ENCODE results near the gene MGME1. TPM values are rescaled to one million over a fixed set of nuclear protein-coding genes. Genes with fewer than 3 reads are reported as not detected.

The MGME1 gene
- total RNA-seq, 5 donors from 2014 or later (not counting 1 experiment from before 2014, with no cell fraction given) = 7.3 to 15.0 (median 12.8) TPM

GRCh38 chr20:17966432-17967310, 2.1 kb upstream of the MGME1 start:
- H3K9me3 Mint-ChIP-seq = no peaks in the 10 kb centered on the region
- no peaks in the 10 kb centered on the region for H3K27me3 Mint-ChIP-seq
- ChIA-PET POLR2A (interaction anchor here (0.6 to 1.1 kb wide), 9 partner anchors 8 to 500 kb away, joined by 3 to 17 read pairs (median 6); partner anchors contain the start of genes DSTN (in 1 of the 2) and DZANK1 (in 1 of the 2)), CTCF (interaction anchor here (0.5 to 1.5 kb wide), 28 partner anchors 8 to 616 kb away, joined by 3 to 15 read pairs (median 4); partner anchors contain the start of genes DSTN (in 1 of the 2), RRBP1 (in 1 of the 2) and ZNF133 (in 1 of the 2))
- peak overlapping the region; percentile 76 to 82 for H3K27ac Mint-ChIP-seq
- no peaks in the 10 kb centered on the region for H3K36me3 ChIP-seq (ENCODE audit: control insufficient read depth in 2 of 2, extremely low read depth in 1 of 2, insufficient read depth in 1 of 2, low read length in 1 of 2)
- H3K9me3 ChIP-seq = no peaks in the 10 kb centered on the region
- H3K27ac ChIP-seq (ENCODE audit: low read length) = peak overlapping the region; percentile 98
- no peaks in the 10 kb centered on the region for H3K27me3 ChIP-seq (replicated peaks in 1 of 2; ENCODE audit: control insufficient read depth in 2 of 2, extremely low read depth in 1 of 2, insufficient read depth in 2 of 2, low read length in 1 of 2)
- H3K4me1 Mint-ChIP-seq = peaks cover 78 to 87% (median 78%) of the 10 kb centered on the region in 3 donors
- H3K4me3 ChIP-seq (ENCODE audit: control insufficient read depth in 1 of 2, extremely low read depth in 1 of 2, low read length in 1 of 2) = peak overlapping the region; percentile 88 to 98
- H3K4me1 ChIP-seq (ENCODE audit: control insufficient read depth in 1 of 2, extremely low read depth in 1 of 2, insufficient read depth in 2 of 2, low read length in 2 of 2) = peaks cover 53 to 55% of the 10 kb centered on the region in 2 experiments
- peaks cover 7% of the 10 kb centered on the region for H3K36me3 Mint-ChIP-seq
- peak in 1 of 4 experiments; percentile 28 for ATAC-seq (replicated peaks in 1 of 4)
- peak in 2 of 35 experiments; percentile 8 to 65 for DNase-seq
- peak overlapping the region; percentile 91 to 96 (median 95) for H3K4me3 Mint-ChIP-seq
- WGBS (ENCODE audit: insufficient coverage) = 0% methylated on average over 2 of the region's 9 CpGs

GRCh38 chr20:17967521-17968365, 1.1 kb upstream of the MGME1 start:
- H3K9me3 ChIP-seq = no peaks in the 10 kb centered on the region
- peak in 4 of 35 experiments; percentile 3 to 42 (median 4) for DNase-seq
- H3K36me3 Mint-ChIP-seq = peaks cover 10% of the 10 kb centered on the region
- ATAC-seq (replicated peaks in 1 of 4) = no peak
- no peaks in the 10 kb centered on the region for H3K9me3 Mint-ChIP-seq
- H3K27ac ChIP-seq (ENCODE audit: low read length) = peak overlapping the region; percentile 98
- no peaks in the 10 kb centered on the region for H3K36me3 ChIP-seq (ENCODE audit: control insufficient read depth in 2 of 2, extremely low read depth in 1 of 2, insufficient read depth in 1 of 2, low read length in 1 of 2)
- ChIA-PET POLR2A (interaction anchor here in 1 of 2 donors (0.6 to 1.0 kb wide), 4 partner anchors 9 to 499 kb away, joined by 3 to 7 read pairs (median 4); partner anchors contain the start of genes DSTN and DZANK1), CTCF (interaction anchor here (0.5 to 1.5 kb wide), 18 partner anchors 9 to 540 kb away, joined by 3 to 15 read pairs (median 4); partner anchors contain the start of genes DSTN (in 1 of the 2), RRBP1 (in 1 of the 2) and SEC23B (in 1 of the 2))
- WGBS (ENCODE audit: insufficient coverage) = 0% methylated on average over 33 of the region's 41 CpGs
- peaks cover 48 to 61% of the 10 kb centered on the region in 2 experiments for H3K4me1 ChIP-seq (ENCODE audit: control insufficient read depth in 1 of 2, extremely low read depth in 1 of 2, insufficient read depth in 2 of 2, low read length in 2 of 2)
- peak overlapping the region; percentile 91 to 96 (median 95) for H3K4me3 Mint-ChIP-seq
- peaks cover 77 to 87% (median 79%) of the 10 kb centered on the region in 3 donors for H3K4me1 Mint-ChIP-seq
- no peaks in the 10 kb centered on the region for H3K27me3 Mint-ChIP-seq
- H3K27ac Mint-ChIP-seq = peak overlapping the region; percentile 76 to 82
- no peaks in the 10 kb centered on the region for H3K27me3 ChIP-seq (replicated peaks in 1 of 2; ENCODE audit: control insufficient read depth in 2 of 2, extremely low read depth in 1 of 2, insufficient read depth in 2 of 2, low read length in 1 of 2)
- H3K4me3 ChIP-seq (ENCODE audit: control insufficient read depth in 1 of 2, extremely low read depth in 1 of 2, low read length in 1 of 2) = peak overlapping the region; percentile 88 to 98

GRCh38 chr20:17969278-17969883, 563 bp downstream of the MGME1 start:
- peaks cover 77 to 84% (median 77%) of the 10 kb centered on the region in 3 donors for H3K4me1 Mint-ChIP-seq
- 0% methylated on average over 17 of the region's 28 CpGs for WGBS (ENCODE audit: insufficient coverage)
- H3K27ac Mint-ChIP-seq = peak overlapping the region; percentile 95 to 98
- H3K4me3 ChIP-seq (ENCODE audit: control insufficient read depth in 1 of 2, extremely low read depth in 1 of 2, low read length in 1 of 2) = peak overlapping the region; percentile 88 to 98
- ATAC-seq (replicated peaks in 1 of 4) (peak; percentile 3 to 11 (median 5)), DNase-seq (peak in 10 of 35 experiments; percentile 6 to 69 (median 11))
- H3K27ac ChIP-seq (ENCODE audit: low read length) = peak overlapping the region; percentile 98
- H3K4me1 ChIP-seq (ENCODE audit: control insufficient read depth in 1 of 2, extremely low read depth in 1 of 2, insufficient read depth in 2 of 2, low read length in 2 of 2) = peaks cover 47 to 57% of the 10 kb centered on the region in 2 experiments
- ChIA-PET CTCF (interaction anchor here in 1 of 2 donors (1.2 to 2.6 kb wide), 4 partner anchors 11 to 287 kb away, joined by 3 to 8 read pairs (median 6); partner anchors contain the start of gene RRBP1), POLR2A (no interaction called here)
- no peaks in the 10 kb centered on the region for H3K27me3 Mint-ChIP-seq
- no peaks in the 10 kb centered on the region for H3K9me3 ChIP-seq
- H3K27me3 ChIP-seq (replicated peaks in 1 of 2; ENCODE audit: control insufficient read depth in 2 of 2, extremely low read depth in 1 of 2, insufficient read depth in 2 of 2, low read length in 1 of 2) = no peaks in the 10 kb centered on the region
- peak overlapping the region; percentile 91 to 96 (median 95) for H3K4me3 Mint-ChIP-seq
- peaks cover 3% of the 10 kb centered on the region for H3K36me3 Mint-ChIP-seq
- no peaks in the 10 kb centered on the region for H3K36me3 ChIP-seq (ENCODE audit: control insufficient read depth in 2 of 2, extremely low read depth in 1 of 2, insufficient read depth in 1 of 2, low read length in 1 of 2)
- no peaks in the 10 kb centered on the region for H3K9me3 Mint-ChIP-seq

GRCh38 chr20:17969884-17970409, 1.1 kb downstream of the MGME1 start:
- Mint-ChIP-seq H3K27ac (peak overlapping the region; percentile 95 to 98), H3K4me1 (peaks cover 75 to 78% (median 75%) of the 10 kb centered on the region in 3 donors), H3K27me3 (no peaks in the 10 kb centered on the region), H3K9me3 (no peaks in the 10 kb centered on the region), H3K4me3 (peak overlapping the region; percentile 91 to 96 (median 95)), H3K36me3 (peaks cover 6% of the 10 kb centered on the region)
- POLR2A ChIA-PET = interaction anchor here (0.6 to 1.0 kb wide), 2 partner anchors 16 to 57 kb away, joined by 3 to 4 read pairs; no protein-coding TSS in a partner anchor
- Histone ChIP-seq H3K4me3 (ENCODE audit: control insufficient read depth in 1 of 2, extremely low read depth in 1 of 2, low read length in 1 of 2) (peak overlapping the region; percentile 88 to 98), H3K36me3 (ENCODE audit: control insufficient read depth in 2 of 2, extremely low read depth in 1 of 2, insufficient read depth in 1 of 2, low read length in 1 of 2) (no peaks in the 10 kb centered on the region), H3K27ac (ENCODE audit: low read length) (peak overlapping the region; percentile 98), H3K9me3 (no peaks in the 10 kb centered on the region), H3K4me1 (ENCODE audit: control insufficient read depth in 1 of 2, extremely low read depth in 1 of 2, insufficient read depth in 2 of 2, low read length in 2 of 2) (peaks cover 43 to 53% of the 10 kb centered on the region in 2 experiments), H3K27me3 (replicated peaks in 1 of 2; ENCODE audit: control insufficient read depth in 2 of 2, extremely low read depth in 1 of 2, insufficient read depth in 2 of 2, low read length in 1 of 2) (no peaks in the 10 kb centered on the region)
- DNase-seq = peak in 5 of 35 experiments; percentile 10 to 57 (median 19)
- no peak for ATAC-seq (replicated peaks in 1 of 4)
- CTCF ChIA-PET = interaction anchor here (0.5 to 2.6 kb wide), 6 partner anchors 11 to 288 kb away, joined by 3 to 8 read pairs (median 6); partner anchors contain the start of gene RRBP1 (in 1 of the 2)
- 0% methylated on average over 2 of the region's 9 CpGs for WGBS (ENCODE audit: insufficient coverage)

- POLR2A ChIA-PET = interaction anchor here in 1 of 2 donors (1.1 kb wide), 1 partner anchor 11 kb away, joined by 3 read pairs; no protein-coding TSS in a partner anchor
- Mint-ChIP-seq H3K27me3 (no peaks in the 10 kb centered on the region), H3K4me1 (peaks cover 59 to 63% (median 61%) of the 10 kb centered on the region in 3 donors), H3K27ac (peak overlapping the region; percentile 22 to 75), H3K9me3 (no peaks in the 10 kb centered on the region), H3K36me3 (peaks cover 14% of the 10 kb centered on the region), H3K4me3 (peak overlapping the region; percentile 57 to 96 (median 95))
- DNase-seq (no peak), ATAC-seq (replicated peaks in 1 of 4) (no peak)
- CTCF ChIA-PET = interaction anchor here in 1 of 2 donors (0.9 to 2.6 kb wide), 4 partner anchors 13 to 291 kb away, joined by 3 to 8 read pairs (median 4); partner anchors contain the start of gene RRBP1
- Histone ChIP-seq H3K9me3 (no peaks in the 10 kb centered on the region), H3K36me3 (ENCODE audit: control insufficient read depth in 2 of 2, extremely low read depth in 1 of 2, insufficient read depth in 1 of 2, low read length in 1 of 2) (peaks cover 0 to 7% of the 10 kb centered on the region in 2 donors), H3K4me3 (ENCODE audit: control insufficient read depth in 1 of 2, extremely low read depth in 1 of 2, low read length in 1 of 2) (no peak overlapping the region), H3K27ac (ENCODE audit: low read length) (peak overlapping the region; percentile 14), H3K27me3 (replicated peaks in 1 of 2; ENCODE audit: control insufficient read depth in 2 of 2, extremely low read depth in 1 of 2, insufficient read depth in 2 of 2, low read length in 1 of 2) (no peaks in the 10 kb centered on the region), H3K4me1 (ENCODE audit: control insufficient read depth in 1 of 2, extremely low read depth in 1 of 2, insufficient read depth in 2 of 2, low read length in 2 of 2) (peaks cover 30 to 43% of the 10 kb centered on the region in 2 experiments)
- 53% methylated on average over 5 of the region's 7 CpGs for WGBS (ENCODE audit: insufficient coverage)
Measured at GRCh38 chr20:17971300-17972013, 2.6 kb downstream of the MGME1 start.
